ENCODE data around the gene RBBP9.

GRCh38 chr20:18529041-18529440 lies 32.0 kb upstream of the RBBP9 start:
- no peak for TF ChIP-seq POLR2A (IDR thresholded peaks at IDR 0.05; ENCODE audit: low read length)
- no peak for TF ChIP-seq GATA1 (IDR thresholded peaks at IDR 0.05; ENCODE audit: low read depth, low read length)

Measured in erythroblast (primary cell).